ENCODE data around the gene CXCL16.
"Not testable (repeated sequence)": the region's sequence is repeated elsewhere in the genome, so short reads cannot be mapped to it uniquely, and the experiment has no call there.

The CXCL16 gene

GRCh38 chr17:4683739-4684138 lies 56.0 kb downstream of the CXCL16 start:
- H3K9me3 ChIP-seq (ENCODE audit: low read length); H3K9ac ChIP-seq (ENCODE audit: low read length); H3K27me3 ChIP-seq (ENCODE audit: control insufficient read depth in 1 of 2, insufficient read depth in 2 of 2, low read length in 2 of 2); H3K4me3 ChIP-seq (ENCODE audit: low read depth in 1 of 2, low read length in 2 of 2); H3K27ac ChIP-seq (ENCODE audit: low read depth, low read length); H3K4me1 ChIP-seq (ENCODE audit: insufficient read depth, low read length): not testable (repeated sequence)
- peaks cover 29% of the 10 kb centered on the region for H3K36me3 ChIP-seq (ENCODE audit: insufficient read depth, low read length)

Measured in muscle layer of colon (tissue), 2 donors.